Osteoblast (primary cell): ENCODE results near the gene TMEM39B. TPM values are rescaled to one million over a fixed set of nuclear protein-coding genes. Genes with fewer than 3 reads are reported as not detected.

Experiments
- DNase-seq: peaks from one replicate; pipeline ENCODE4 v3.0.0; 2011; ENCODE audit warnings: low spot score, mixed read lengths; ENCODE audit not compliant: insufficient read length; ENCODE audit errors: missing footprints
- H2AFZ ChIP-seq: 2 replicates; pipeline ENCODE4 v1.6.0; 2011; ENCODE audit warnings: mild to moderate bottlenecking, low read length
- H3K27ac ChIP-seq: 2 replicates; pipeline ENCODE4 v1.5.1; 2011; ENCODE audit warnings: mild to moderate bottlenecking, low read depth, low read length, moderate library complexity
- H3K27me3 ChIP-seq: 2 replicates; pipeline ENCODE4 v1.6.0; 2012; ENCODE audit warnings: mild to moderate bottlenecking, control low read depth, inconsistent platforms, low read length, moderate library complexity; ENCODE audit not compliant: insufficient read depth
- H3K36me3 ChIP-seq: 2 replicates; pipeline ENCODE4 v1.5.1; 2011; ENCODE audit warnings: mild to moderate bottlenecking, low read length, control low read depth, moderate library complexity; ENCODE audit not compliant: insufficient read depth
- H3K4me1 ChIP-seq: 2 replicates; pipeline ENCODE4 v1.5.1; 2011; ENCODE audit warnings: mild to moderate bottlenecking, low read length, control low read depth, moderate library complexity; ENCODE audit not compliant: insufficient read depth
- H3K4me2 ChIP-seq: 2 replicates; pipeline ENCODE4 v1.6.0; 2011; ENCODE audit warnings: mild to moderate bottlenecking, low read length; ENCODE audit not compliant: insufficient read depth
- H3K4me3 ChIP-seq: fragments of 200-600 bp; sonication (generic); 3 replicates; pipeline ENCODE4 v1.5.1; 2012; ENCODE audit warnings: mild to moderate bottlenecking, low read length, inconsistent platforms; ENCODE audit not compliant: insufficient read depth
- H3K79me2 ChIP-seq: 2 replicates; pipeline ENCODE4 v1.6.0; 2012; ENCODE audit warnings: mild to moderate bottlenecking, low read length, control low read depth, inconsistent platforms; ENCODE audit not compliant: insufficient read depth
- H3K9me3 ChIP-seq: 2 replicates; pipeline ENCODE4 v1.5.1; 2011; ENCODE audit warnings: low read depth, low read length, control low read depth
- H4K20me1 ChIP-seq: 2 replicates; pipeline ENCODE4 v1.6.0; 2012; ENCODE audit warnings: mild to moderate bottlenecking, low read length, control low read depth; ENCODE audit not compliant: insufficient read depth
- CTCF ChIP-seq: IDR thresholded peaks from 2 replicates; pipeline ENCODE4 v1.5.1; 2011; ENCODE audit warnings: mild to moderate bottlenecking, low read depth, low read length, moderate library complexity; ENCODE audit errors: extremely low read depth
- total RNA-seq: library from RNA; depleted of rRNA; stranded (reverse); fragments of >200 nt; gene quantifications from 2 replicates; pipeline ENCODE4 v1.2.3, GENCODE V29; 2012

Gene TMEM39B
- total RNA-seq, 1 donor = 4.7 TPM

GRCh38 chr1:32047701-32048100 lies 25.0 kb upstream of the TMEM39B start:
- Histone ChIP-seq H3K27me3 (no peaks in the 10 kb centered on the region), H4K20me1 (peaks cover 8% of the 10 kb centered on the region)
- DNase-seq = no peak

GRCh38 chr1:32048440-32048839 lies 24.3 kb upstream of the TMEM39B start:
- Histone ChIP-seq H3K4me3 (no peak overlapping the region), H3K4me1 (no peaks in the 10 kb centered on the region), H2AFZ (no peak overlapping the region), H4K20me1 (peaks cover 8% of the 10 kb centered on the region), H3K27ac (no peak overlapping the region), H3K9me3 (no peaks in the 10 kb centered on the region), H3K27me3 (no peaks in the 10 kb centered on the region), H3K4me2 (no peak overlapping the region), H3K79me2 (peaks cover 51% of the 10 kb centered on the region), H3K36me3 (peaks cover 67% of the 10 kb centered on the region)
- TF ChIP-seq CTCF = no peak
- DNase-seq = no peak

More at GRCh38 chr1:32047701-32048100, 25.0 kb upstream of the TMEM39B start:
- TF ChIP-seq CTCF = no peak
- Histone ChIP-seq H2AFZ (no peak overlapping the region), H3K4me3 (no peak overlapping the region), H3K27ac (peak overlapping the region; percentile 14), H3K4me1 (no peaks in the 10 kb centered on the region), H3K4me2 (no peak overlapping the region), H3K79me2 (peaks cover 49% of the 10 kb centered on the region), H3K9me3 (no peaks in the 10 kb centered on the region), H3K36me3 (peaks cover 60% of the 10 kb centered on the region)

GRCh38 chr1:32051706-32052105 lies 21.0 kb upstream of the TMEM39B start:
- Histone ChIP-seq H3K79me2 (peaks cover 63% of the 10 kb centered on the region), H4K20me1 (peaks cover 14% of the 10 kb centered on the region)

GRCh38 chr1:32052887-32053286 lies 19.9 kb upstream of the TMEM39B start:
- Histone ChIP-seq H3K79me2 (peaks cover 58% of the 10 kb centered on the region), H3K4me1 (no peaks in the 10 kb centered on the region), H2AFZ (no peak overlapping the region), H3K9me3 (no peaks in the 10 kb centered on the region), H4K20me1 (peaks cover 10% of the 10 kb centered on the region), H3K4me2 (no peak overlapping the region), H3K36me3 (peaks cover 89% of the 10 kb centered on the region), H3K27ac (no peak overlapping the region), H3K4me3 (no peak overlapping the region), H3K27me3 (no peaks in the 10 kb centered on the region)
- TF ChIP-seq CTCF = no peak
- no peak for DNase-seq

More at GRCh38 chr1:32051706-32052105, 21.0 kb upstream of the TMEM39B start:
- no peaks in the 10 kb centered on the region for H3K9me3 ChIP-seq
- TF ChIP-seq CTCF = no peak
- H3K36me3 ChIP-seq = peaks cover 93% of the 10 kb centered on the region
- H3K27me3 ChIP-seq = no peaks in the 10 kb centered on the region
- no peaks in the 10 kb centered on the region for H3K4me1 ChIP-seq
- H2AFZ ChIP-seq = no peak overlapping the region
- no peak overlapping the region for H3K4me3 ChIP-seq
- no peak for DNase-seq
- no peak overlapping the region for H3K27ac ChIP-seq
- no peak overlapping the region for H3K4me2 ChIP-seq
